Activated gamma-delta T cell (primary cell): Measurements from ENCODE around the gene TMEM150B.

Experiments
- DNase-seq: peaks from one replicate; lab custom pipeline; 2025; lab: John Stamatoyannopoulos, UW
- total RNA-seq, 2 donors: gene quantifications; one replicate each; lab custom pipeline; 2026; lab: John Stamatoyannopoulos, UW

The TMEM150B gene
- 0 to 0.26 reads per million in 2 donors for total RNA-seq

GRCh38 chr19:55325172-55325571 is at the start of gene TMEM150B:
Gene TMEM150B, minus strand, starts transcription at chr19:55325341. Its CDS starts 4,305 bp downstream, at chr19:55321036.
- DNase-seq, result no peak

- no peak for DNase-seq
Observed at GRCh38 chr19:55373993-55374757, 49.0 kb upstream of the TMEM150B start.

- DNase-seq, result no peak
Observed at GRCh38 chr19:55373306-55373992, 48.3 kb upstream of the TMEM150B start.

GRCh38 chr19:55372316-55373081 is 47.4 kb upstream of the TMEM150B start:
- no peak for DNase-seq

GRCh38 chr19:55370305-55370988 is 45.3 kb upstream of the TMEM150B start, which contains the start of gene IL11:
Gene IL11, minus strand, starts transcription at chr19:55370463. Its CDS starts 153 bp downstream, at chr19:55370310.
- no peak for DNase-seq

GRCh38 chr19:55369653-55370304 is 44.6 kb upstream of the TMEM150B start:
- no peak for DNase-seq

GRCh38 chr19:55368701-55369563 is 43.8 kb upstream of the TMEM150B start:
- no peak for DNase-seq

GRCh38 chr19:55368106-55368505 is 43.0 kb upstream of the TMEM150B start:
- DNase-seq, result no peak

GRCh38 chr19:55366790-55367189 is 41.6 kb upstream of the TMEM150B start:
- DNase-seq, result no peak

GRCh38 chr19:55365964-55366363 is 40.8 kb upstream of the TMEM150B start:
- no peak for DNase-seq

- no peak for DNase-seq
Observed at GRCh38 chr19:55365245-55365644, 40.1 kb upstream of the TMEM150B start.

GRCh38 chr19:55362990-55363716 is 38.0 kb upstream of the TMEM150B start, which contains the start of gene GARIN5B:
Gene GARIN5B, minus strand, starts transcription at chr19:55363260. Its CDS starts 194 bp downstream, at chr19:55363066.
- DNase-seq, result no peak

GRCh38 chr19:55362174-55362989 is 37.2 kb upstream of the TMEM150B start:
- DNase-seq, result no peak

- no peak for DNase-seq
Observed at GRCh38 chr19:55360902-55361301, 35.8 kb upstream of the TMEM150B start.

- DNase-seq, result no peak
Observed at GRCh38 chr19:55358943-55359908, 34.1 kb upstream of the TMEM150B start.

GRCh38 chr19:55358493-55358892 is 33.4 kb upstream of the TMEM150B start:
- DNase-seq, result no peak

GRCh38 chr19:55355213-55355821 is 30.2 kb upstream of the TMEM150B start:
- no peak for DNase-seq
